PC-9 (cell line): Measurements from ENCODE around the gene SPATA46.

ENCODE experiments used
- EZH2 ChIP-seq: fragments of 200-600 bp; sonication (generic); IDR thresholded peaks from 2 replicates; pipeline ENCODE4 v1.8.0; 2017; ENCODE audit warnings: antibody characterized with exemption, low read depth
- TF ChIP-seq, protein P1 (sequence below): fragments of 200-600 bp; sonication (generic); conservative IDR thresholded peaks from 2 replicates; pipeline ENCODE4 v1.6.1; 2017; ENCODE audit warnings: mixed run types, antibody characterized with exemption, mild to moderate bottlenecking, moderate library complexity

DNA sequence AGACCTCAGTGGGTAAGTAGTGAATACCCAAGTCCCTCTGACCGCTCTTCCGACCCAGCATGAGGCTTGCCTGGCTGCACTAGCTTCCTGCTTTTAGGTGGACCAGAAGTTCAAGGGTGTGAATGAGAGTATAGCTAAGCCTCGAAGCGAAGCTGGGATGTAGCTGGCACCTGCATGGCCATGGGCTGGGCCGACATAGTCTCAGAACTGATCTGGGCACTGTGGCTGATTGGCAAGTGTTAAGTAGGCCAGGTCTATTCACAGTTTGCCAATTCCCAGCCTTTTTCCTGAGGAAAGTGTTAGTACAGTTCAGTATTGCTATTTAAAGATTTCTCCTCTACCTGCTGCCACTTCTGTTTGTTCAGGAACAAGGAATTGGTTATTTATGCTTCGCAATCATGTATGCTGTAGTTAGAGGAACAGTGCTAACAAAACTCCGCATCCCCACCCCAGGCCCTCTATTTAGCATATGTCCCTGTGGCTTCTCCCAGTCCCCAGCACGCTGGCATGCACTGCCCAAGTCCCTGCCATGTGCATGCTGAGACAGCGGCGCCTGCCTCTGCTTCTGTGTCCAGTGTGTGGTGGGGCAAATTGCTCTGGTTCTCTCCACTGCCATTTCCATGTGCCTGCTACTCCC lies 16.3 kb downstream of the SPATA46 start:
- TF ChIP-seq, protein P1, sequence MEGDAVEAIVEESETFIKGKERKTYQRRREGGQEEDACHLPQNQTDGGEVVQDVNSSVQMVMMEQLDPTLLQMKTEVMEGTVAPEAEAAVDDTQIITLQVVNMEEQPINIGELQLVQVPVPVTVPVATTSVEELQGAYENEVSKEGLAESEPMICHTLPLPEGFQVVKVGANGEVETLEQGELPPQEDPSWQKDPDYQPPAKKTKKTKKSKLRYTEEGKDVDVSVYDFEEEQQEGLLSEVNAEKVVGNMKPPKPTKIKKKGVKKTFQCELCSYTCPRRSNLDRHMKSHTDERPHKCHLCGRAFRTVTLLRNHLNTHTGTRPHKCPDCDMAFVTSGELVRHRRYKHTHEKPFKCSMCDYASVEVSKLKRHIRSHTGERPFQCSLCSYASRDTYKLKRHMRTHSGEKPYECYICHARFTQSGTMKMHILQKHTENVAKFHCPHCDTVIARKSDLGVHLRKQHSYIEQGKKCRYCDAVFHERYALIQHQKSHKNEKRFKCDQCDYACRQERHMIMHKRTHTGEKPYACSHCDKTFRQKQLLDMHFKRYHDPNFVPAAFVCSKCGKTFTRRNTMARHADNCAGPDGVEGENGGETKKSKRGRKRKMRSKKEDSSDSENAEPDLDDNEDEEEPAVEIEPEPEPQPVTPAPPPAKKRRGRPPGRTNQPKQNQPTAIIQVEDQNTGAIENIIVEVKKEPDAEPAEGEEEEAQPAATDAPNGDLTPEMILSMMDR, result no peak
- TF ChIP-seq EZH2, result no peak
